Fibroblast of skin of right quadriceps (primary cell): ENCODE results near the gene NR1D2.
"Not testable (repeated sequence)": the region's sequence is repeated elsewhere in the genome, so short reads cannot be mapped to it uniquely, and the experiment has no call there.

ENCODE experiments used
- DNase-seq: peaks from one replicate; pipeline ENCODE4 v3.0.0-alpha.2; 2013

Gene NR1D2

GRCh38 chr3:23968463-23969184 is 23.5 kb downstream of the NR1D2 start:
- peak; percentile 44 for DNase-seq

DNA sequence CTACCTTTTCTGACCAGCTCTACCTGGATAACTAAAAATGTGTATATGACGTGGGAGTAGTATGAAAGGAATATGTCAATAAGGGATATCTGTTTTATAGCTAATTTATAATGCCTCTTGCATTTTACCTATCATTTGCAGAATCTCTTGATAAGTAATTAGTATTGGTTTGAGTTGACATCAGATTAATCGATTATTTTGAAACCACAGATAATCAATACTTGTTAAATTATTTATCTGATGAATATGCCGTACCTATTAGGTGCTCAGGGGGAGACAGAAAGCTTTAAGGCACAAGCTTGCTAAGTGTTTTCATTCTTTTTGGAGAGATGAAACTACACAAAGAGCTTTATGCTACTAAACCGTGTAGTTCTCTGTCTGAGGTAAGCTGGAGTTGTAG is 24.3 kb downstream of the NR1D2 start:
- no peak for DNase-seq

DNA sequence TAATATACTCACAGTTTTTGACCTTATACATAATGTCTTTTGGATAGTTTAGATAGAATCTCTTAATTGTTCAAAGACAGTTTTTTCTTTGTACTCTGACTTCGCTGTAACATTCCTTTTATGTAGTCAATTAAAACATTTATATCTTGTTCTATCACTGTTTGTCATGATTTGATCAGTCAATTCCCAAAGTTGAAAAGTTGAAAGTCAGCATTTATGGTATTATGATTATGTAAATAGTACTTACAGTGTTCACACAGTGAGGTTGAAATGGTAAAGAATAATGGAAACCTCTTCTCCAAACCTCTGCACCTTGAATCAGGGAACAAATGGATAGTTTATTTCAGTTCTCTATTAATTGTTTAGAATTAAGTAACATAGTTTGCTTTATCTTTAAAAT is 26.6 kb downstream of the NR1D2 start:
- no peak for DNase-seq

GRCh38 chr3:23976555-23976954 is 31.5 kb downstream of the NR1D2 start:
- no peak for DNase-seq

GRCh38 chr3:23979569-23979968 is 34.5 kb downstream of the NR1D2 start:
- peak; percentile 9 for DNase-seq

- no peak for DNase-seq
Measured at GRCh38 chr3:23981136-23981535, 36.0 kb downstream of the NR1D2 start.

- DNase-seq = no peak
Measured at GRCh38 chr3:23981955-23982354, 36.9 kb downstream of the NR1D2 start.

- DNase-seq = no peak
Measured at GRCh38 chr3:23984934-23985333, 39.8 kb downstream of the NR1D2 start.

- no peak for DNase-seq
Measured at GRCh38 chr3:23985747-23986544, 40.9 kb downstream of the NR1D2 start.

DNA sequence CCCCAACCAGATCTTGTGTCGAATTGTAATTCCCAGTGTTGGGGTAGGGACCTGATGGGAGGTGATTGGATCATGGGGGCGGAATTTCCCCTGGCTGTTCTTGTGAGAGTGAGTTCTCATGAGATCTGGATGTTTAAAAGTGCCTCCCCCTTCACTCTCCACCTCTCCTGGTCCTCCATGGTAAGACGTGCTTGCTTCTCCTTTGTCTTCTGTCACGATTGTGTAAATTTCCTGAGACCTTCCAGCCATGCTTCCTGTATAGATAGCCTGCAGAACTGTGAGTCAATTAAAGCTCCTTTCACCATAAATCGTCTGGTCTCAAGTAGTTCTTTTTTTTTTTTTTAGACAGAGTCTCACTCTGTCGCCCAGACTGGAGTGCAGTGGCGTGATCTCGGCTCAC is 42.3 kb downstream of the NR1D2 start:
- no peak for DNase-seq

DNA sequence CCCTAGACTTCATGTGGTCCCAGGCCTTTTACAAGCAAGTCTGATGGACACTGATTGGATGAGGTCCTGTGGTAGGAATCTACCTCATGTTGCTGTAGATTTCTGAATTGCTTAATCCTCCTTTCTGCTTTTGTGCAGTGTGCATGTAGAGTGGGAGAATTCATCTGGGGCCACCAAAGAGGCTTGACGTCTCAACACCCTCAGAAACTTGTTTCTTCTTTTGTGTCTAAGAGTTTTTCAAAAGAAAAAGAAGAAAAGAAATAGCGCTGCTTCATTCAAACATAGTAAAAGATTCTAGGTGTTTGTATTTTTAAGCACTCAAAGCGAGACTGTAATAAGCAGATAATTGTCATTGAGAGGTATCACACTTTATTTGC is 46.2 kb downstream of the NR1D2 start:
- no peak for DNase-seq

DNA sequence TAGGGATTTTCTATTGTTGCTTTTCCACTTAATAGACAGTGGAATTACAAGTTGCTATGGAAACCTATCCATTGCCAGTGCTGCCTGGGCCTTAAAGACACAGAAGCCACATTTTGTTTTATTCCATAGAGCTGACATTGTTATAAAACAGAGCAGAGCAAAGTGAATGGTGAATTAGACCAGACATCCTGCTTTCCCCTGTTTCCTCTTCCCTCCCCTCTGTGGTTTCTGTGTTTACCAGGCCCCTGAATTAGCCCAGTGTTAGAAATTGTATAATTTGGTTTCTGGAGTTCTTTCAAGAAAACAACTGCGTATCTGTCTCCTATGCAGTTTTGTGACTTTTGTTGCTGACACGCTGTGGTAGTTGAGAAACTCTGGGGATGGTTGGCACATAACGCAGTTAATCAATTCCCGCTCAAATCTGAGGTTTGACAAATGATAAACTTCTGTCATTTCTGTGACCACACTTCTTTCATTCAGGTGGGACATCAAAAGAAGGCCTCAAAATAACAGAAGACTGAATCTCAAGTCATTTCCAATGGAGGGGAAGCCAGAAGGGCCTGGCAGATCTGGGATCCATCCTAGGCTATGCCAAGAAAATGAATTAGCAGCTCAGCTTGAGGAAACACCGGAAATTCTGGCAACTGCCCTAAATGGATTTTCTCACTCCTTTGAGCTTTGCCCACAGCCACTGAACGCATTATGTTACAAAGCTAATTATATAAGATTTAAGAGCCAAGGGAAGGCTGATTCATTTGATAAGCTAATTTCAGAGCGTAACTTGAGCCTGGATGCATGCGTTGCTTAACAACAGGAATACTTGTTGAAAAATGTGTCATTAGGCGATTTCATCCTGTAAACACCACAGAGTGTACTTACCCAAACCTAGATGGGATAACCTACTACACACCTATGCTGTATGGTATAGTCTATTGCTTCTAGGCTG is 46.9 kb downstream of the NR1D2 start:
- peak; percentile 87 for DNase-seq

GRCh38 chr3:23993556-23994243 is 48.6 kb downstream of the NR1D2 start:
- DNase-seq = no peak

DNA sequence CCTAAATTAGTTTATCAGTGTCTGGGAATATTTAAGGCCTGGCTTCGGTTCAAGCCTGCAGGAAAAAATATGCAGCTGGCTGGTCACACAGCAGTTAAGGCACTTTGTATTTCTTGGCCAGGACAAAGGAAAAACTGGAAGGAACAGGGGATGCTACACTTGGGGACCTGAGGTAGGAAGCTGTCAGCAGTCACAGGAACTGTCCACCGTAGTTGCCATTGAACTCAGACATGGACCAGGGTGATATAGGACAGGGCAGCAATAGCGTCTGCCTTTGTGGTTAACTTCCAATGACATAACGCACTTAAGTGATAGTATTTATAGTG is 49.1 kb downstream of the NR1D2 start:
- DNase-seq = no peak

DNA sequence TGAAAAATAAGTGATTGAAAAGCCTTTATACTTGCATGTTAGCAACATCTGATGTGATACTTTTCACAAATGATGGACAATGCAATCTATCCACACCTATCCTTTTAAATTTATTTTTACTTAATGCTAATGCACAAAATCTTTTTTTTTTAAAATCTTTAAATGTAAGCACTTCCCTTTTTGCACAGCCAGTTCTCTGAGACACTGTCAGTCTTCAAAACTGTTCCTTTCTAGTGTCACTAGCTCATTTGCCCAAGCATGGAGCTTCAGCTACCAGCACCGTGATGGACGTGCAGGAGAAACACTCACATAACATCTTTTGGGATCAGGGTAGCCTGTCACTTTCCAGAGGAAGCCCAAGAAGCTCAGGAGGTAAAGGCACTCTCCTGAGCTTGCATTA is 50.1 kb downstream of the NR1D2 start:
- DNase-seq = no peak

DNA sequence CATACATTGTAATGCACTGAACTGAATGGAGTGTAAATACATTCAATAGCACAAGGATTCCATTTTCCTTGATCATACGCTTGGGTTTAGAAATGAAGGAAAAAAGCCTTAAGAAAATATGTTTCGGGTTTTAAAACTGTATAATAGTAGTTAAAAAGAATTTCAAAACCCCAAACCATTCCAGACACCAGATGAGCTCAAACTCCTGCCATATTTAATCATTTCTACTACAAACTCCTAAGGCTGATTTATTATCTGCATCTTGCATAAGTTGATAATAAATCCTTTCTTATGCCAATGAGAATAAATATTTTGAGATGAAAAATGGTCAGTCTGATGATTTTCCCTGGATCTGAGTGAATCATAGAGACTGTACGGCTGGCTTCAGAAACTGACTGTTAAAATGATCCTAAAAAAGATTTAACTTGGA is 51.0 kb downstream of the NR1D2 start:
- DNase-seq = peak; percentile 88

- peak; percentile 71 for DNase-seq
Measured at GRCh38 chr3:23999012-23999641, 54.0 kb downstream of the NR1D2 start.

DNA sequence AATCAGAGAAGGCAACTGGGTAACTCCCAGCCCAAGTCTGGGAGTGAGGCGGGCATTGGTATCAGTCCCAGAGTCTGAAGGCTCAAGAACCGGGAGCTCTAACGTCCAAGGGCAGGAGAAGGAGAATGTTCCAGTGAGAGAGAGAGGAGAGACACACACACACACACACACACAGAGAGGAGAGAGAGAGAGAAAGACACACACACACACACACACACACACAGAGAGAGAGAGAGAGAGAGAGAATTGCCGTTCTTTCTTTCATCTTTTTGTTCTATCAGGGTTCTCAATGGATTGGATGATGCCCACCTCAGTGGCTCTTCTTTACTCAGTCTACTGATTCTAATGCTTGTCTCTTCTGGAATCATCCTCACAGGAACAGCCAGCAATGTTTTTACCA is 57.0 kb downstream of the NR1D2 start:
- DNase-seq = no peak

DNA sequence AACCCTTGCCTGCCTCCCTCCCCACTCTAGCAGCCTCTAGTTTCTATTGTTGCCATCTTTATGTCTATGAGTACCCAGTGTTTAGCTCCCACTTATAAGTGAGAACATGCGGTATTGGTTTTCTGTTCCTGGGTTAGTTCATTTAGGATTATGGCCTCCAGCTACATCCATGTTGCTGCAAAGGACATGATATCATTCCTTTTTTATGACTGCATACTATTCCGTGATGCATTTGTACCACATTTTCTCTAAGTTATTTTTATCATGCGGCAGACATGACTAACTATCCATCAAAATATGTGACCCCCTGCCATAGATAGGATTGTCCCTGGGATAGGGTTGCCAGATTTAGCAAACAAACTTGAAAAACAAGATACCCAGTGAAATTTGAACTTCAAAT is 58.4 kb downstream of the NR1D2 start:
- DNase-seq = no peak

DNA sequence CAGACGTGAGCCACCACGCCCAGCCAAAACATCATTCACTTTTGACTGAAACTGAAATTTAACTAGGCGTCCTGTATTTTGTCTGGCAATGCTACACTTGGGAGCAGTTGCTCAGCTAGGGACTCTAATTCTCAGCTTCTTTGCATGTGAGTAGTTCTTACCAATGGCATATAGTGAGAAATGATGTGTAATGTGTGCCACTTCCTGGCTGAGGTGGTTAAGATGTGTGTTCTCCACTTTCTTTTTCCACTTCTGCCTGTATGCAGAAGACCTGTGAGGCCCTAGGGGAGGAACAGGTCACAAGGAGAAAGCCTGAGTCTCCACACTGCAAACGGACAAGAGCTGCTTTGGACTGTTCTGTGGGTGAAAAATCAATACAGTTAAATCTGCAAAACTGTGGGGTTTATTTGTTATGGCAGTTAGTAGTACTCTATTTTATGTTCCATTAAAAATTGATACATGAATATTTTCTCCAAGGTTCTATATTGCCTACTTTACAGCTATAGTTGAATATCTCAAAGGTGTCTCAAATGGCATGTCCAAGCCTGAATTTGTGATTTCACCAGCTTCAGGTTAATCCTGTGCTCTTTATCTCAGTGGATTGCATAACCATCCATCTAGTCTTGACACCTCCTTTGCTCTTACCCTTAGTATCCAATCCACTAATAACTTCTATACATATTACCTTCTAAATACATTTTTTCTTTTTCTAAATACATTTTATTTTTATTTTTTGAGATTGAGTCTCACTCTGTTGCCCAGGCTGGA is 59.3 kb downstream of the NR1D2 start:
- no peak for DNase-seq

DNA sequence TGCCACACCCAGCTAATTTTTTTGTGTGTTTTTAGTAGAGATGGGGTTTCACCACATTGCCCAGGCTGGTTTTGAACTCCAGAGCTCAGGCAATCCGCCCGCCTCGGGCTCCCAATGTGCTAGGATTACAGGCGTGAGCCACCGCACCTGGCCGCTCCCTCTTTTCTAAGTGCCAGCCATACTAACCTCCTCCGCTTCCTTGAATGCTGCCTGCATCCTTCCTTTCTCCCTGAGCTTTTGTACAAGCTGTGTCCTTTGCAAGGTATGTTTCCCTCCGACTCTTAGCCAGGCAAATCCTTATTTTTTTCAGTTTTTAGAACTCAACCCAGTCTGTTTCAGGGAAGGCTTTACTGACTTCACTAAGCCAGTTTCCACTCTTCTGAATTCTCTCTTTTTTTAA is 60.6 kb downstream of the NR1D2 start:
- no peak for DNase-seq

DNA sequence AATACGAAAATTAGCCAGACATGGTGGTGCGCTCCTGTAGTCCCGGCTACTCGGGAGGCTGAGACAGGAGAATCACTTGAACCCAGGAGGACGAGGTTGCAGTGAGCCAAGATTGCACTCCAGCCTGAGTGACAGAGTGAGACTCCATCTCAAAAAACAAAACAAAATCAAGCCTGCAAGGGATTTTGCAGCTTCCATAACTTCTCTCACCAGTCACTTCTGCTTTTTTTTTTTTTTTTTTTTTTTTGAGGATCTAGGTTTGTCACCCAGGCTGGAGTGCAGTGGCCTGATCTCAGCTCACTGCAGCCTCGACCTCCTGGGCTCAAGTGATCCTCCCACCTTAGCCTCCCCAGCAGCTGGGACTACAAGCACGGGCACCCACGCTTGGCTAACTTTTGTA is 65.7 kb downstream of the NR1D2 start:
- DNase-seq = not testable (repeated sequence)
